Cardiac muscle cell (in vitro differentiated cells and primary cell): ENCODE measurements around the gene TEKT2. TPM values are rescaled to one million over a fixed set of nuclear protein-coding genes. Genes with fewer than 3 reads are reported as not detected.

ENCODE experiments used
- DNase-seq, 2 donors: peaks; one replicate each; pipeline versions ENCODE4 v3.0.0 to v3.0.0-alpha.2; 2010 to 2017; ENCODE audit warnings: low read depth in 1 of 2, low spot score in 1 of 2
- H3K27ac ChIP-seq: fragments of 200-600 bp; sonication (generic); 2 replicates; pipeline ENCODE4 v1.5.1; 2016
- H3K27me3 ChIP-seq: fragments of 200-600 bp; sonication (generic); 2 replicates; pipeline ENCODE4 v1.6.0; 2016; ENCODE audit warnings: control low read depth
- H3K36me3 ChIP-seq: fragments of 200-600 bp; sonication (generic); 2 replicates; pipeline ENCODE4 v1.5.1; 2016; ENCODE audit warnings: control low read depth
- H3K4me1 ChIP-seq: fragments of 200-600 bp; sonication (generic); 2 replicates; pipeline ENCODE4 v1.8.1; 2017; ENCODE audit warnings: low read depth, mild to moderate bottlenecking, mixed run types
- H3K4me3 ChIP-seq: fragments of 200-600 bp; sonication (generic); 2 replicates; pipeline ENCODE4 v1.5.1; 2016; ENCODE audit warnings: mild to moderate bottlenecking
- H3K9me3 ChIP-seq: fragments of 200-600 bp; sonication (generic); 2 replicates; pipeline ENCODE4 v1.5.1; 2017; ENCODE audit warnings: low read depth, mild to moderate bottlenecking, control low read depth
- polyA plus RNA-seq: library from polyadenylated mRNA; unstranded; fragments of >200 nt; fragmentation: Nextera tagmentation; extraction: Ambion mirVana; gene quantifications from 2 replicates; pipeline ENCODE4 v1.2.1, GENCODE V29; 2016
- total RNA-seq: library from RNA; depleted of rRNA; stranded (reverse); fragments of >200 nt; gene quantifications from 2 replicates; pipeline ENCODE4 v1.2.3, GENCODE V29; 2016
- TF ChIP-seq, protein P1 (sequence below): IDR thresholded peaks from 2 replicates; pipeline ENCODE4 v1.5.1; 2012; ENCODE audit warnings: low read depth, mild to moderate bottlenecking, low read length

TEKT2 gene
- total and polyA plus RNA-seq, 2 experiments from 2014 or later = 0.95 to 3.6 TPM

DNA sequence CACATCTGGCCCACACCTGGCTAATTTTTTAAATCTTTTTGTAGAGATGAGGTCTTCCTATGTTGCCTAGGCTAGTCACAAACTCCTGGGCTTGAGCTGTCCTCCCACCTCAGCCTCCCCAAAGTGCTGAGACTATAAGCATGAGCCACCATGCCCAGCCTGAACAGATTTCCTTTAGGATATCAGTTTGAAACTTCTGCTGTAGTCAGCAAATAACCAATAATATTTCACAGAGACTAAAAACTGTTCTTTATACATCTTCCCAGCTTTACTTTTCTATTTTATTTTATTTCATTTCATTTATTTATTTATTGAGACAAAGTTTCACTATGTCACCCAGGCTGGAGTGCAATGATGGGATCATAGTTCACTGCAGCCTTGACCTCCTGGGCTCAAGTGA lies 29.9 kb upstream of the TEKT2 start:
- TF ChIP-seq, protein P1, sequence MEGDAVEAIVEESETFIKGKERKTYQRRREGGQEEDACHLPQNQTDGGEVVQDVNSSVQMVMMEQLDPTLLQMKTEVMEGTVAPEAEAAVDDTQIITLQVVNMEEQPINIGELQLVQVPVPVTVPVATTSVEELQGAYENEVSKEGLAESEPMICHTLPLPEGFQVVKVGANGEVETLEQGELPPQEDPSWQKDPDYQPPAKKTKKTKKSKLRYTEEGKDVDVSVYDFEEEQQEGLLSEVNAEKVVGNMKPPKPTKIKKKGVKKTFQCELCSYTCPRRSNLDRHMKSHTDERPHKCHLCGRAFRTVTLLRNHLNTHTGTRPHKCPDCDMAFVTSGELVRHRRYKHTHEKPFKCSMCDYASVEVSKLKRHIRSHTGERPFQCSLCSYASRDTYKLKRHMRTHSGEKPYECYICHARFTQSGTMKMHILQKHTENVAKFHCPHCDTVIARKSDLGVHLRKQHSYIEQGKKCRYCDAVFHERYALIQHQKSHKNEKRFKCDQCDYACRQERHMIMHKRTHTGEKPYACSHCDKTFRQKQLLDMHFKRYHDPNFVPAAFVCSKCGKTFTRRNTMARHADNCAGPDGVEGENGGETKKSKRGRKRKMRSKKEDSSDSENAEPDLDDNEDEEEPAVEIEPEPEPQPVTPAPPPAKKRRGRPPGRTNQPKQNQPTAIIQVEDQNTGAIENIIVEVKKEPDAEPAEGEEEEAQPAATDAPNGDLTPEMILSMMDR = no peak
- Histone ChIP-seq H3K4me1 (no peaks in the 10 kb centered on the region), H3K27ac (no peak overlapping the region), H3K4me3 (no peak overlapping the region), H3K36me3 (peaks cover 14% of the 10 kb centered on the region), H3K9me3 (no peaks in the 10 kb centered on the region), H3K27me3 (no peaks in the 10 kb centered on the region)
- DNase-seq = no peak

DNA sequence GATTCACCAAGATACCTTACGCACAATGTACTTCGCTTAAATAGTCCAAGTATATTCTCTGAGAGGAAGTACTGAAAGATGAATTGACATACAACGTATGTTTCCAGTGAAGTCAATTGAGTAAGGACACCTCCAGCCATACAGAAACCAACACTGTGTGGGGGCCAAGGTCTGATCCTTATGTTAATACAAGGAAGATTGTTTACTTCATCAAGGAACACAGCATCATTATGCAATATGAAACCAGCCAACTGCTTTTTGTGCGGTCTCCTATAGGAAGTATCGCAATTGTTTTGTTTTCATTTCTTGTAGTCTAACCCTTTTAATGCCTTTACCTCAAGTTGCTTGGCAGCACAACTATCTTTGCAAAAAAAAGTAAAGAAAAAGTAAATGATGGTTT lies 28.2 kb upstream of the TEKT2 start:
- TF ChIP-seq, protein P1 = no peak
- H3K4me1 ChIP-seq = no peaks in the 10 kb centered on the region
- no peaks in the 10 kb centered on the region for H3K27me3 ChIP-seq
- H3K9me3 ChIP-seq = no peaks in the 10 kb centered on the region
- H3K27ac ChIP-seq = no peak overlapping the region
- DNase-seq = no peak
- H3K4me3 ChIP-seq = no peak overlapping the region
- peaks cover 14% of the 10 kb centered on the region for H3K36me3 ChIP-seq

DNA sequence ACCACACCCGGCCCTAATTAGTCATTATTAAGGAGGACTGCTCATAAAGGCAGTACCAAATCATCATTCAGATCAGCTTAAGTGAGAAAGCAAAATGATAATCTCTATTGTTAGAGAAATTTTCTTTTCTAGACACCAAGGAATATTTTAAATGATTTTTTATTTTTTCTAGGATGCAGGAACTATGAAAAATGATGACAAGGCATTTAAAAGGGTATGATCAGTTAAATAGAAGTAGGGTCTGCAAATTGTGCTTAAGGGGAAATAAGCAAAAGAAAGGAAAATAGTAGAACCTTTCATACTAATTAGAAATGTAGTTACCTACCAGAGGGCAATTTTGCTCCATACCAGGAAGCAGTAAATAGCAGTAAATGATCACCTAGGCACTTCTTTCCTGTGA lies 21.6 kb upstream of the TEKT2 start:
- TF ChIP-seq, protein P1 = no peak
- DNase-seq = no peak
- no peak overlapping the region for H3K27ac ChIP-seq

DNA sequence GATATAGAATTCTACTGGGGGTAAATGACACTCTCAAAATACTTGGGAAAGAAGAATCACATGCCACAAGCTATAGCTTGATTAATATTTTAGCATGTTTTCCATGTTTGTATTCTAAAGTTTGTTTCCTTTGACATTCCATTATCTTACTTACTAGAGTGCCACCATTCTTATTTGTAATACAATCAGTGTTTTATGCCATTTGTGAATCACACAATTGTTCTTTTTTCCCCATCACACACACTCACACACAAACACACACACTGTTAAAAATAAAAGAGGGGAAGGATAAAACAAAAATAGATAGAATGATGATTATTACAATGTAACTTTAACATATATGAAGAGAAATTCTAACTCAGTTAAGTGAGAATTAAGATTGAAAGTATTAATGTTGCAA lies 16.0 kb upstream of the TEKT2 start:
- H3K4me3 ChIP-seq = no peak overlapping the region
- no peak overlapping the region for H3K27ac ChIP-seq
- TF ChIP-seq, protein P1 = no peak
- no peak for DNase-seq
- no peaks in the 10 kb centered on the region for H3K27me3 ChIP-seq
- no peaks in the 10 kb centered on the region for H3K9me3 ChIP-seq
- no peaks in the 10 kb centered on the region for H3K36me3 ChIP-seq
- H3K4me1 ChIP-seq = no peaks in the 10 kb centered on the region

More for the DNA sequence above, 21.6 kb upstream of the TEKT2 start:
- H3K4me3 ChIP-seq = no peak overlapping the region
- no peaks in the 10 kb centered on the region for H3K4me1 ChIP-seq
- no peaks in the 10 kb centered on the region for H3K9me3 ChIP-seq
- no peaks in the 10 kb centered on the region for H3K27me3 ChIP-seq
- no peaks in the 10 kb centered on the region for H3K36me3 ChIP-seq

DNA sequence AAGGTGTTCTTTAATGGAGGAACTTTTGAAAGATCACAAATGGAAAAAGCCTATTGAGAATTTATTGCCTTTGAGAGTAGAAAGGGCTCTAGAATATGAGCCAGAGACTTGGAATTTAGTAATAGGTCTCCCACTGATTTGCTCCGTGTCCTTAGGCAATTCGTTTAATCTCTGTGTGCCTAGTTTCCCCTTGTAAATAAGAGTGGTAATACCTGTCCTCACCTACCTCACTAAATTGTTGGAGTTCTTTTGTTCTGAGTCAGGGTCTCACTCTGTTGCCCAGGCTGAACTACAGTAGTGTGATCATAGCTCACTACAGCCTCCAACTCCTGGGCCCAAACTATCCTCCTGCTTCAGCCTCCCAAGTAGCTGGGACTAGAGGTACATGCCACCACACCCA lies 15.0 kb upstream of the TEKT2 start:
- no peaks in the 10 kb centered on the region for H3K27me3 ChIP-seq
- no peak overlapping the region for H3K27ac ChIP-seq
- H3K4me1 ChIP-seq = no peaks in the 10 kb centered on the region
- TF ChIP-seq, protein P1 = no peak
- DNase-seq = no peak
- no peaks in the 10 kb centered on the region for H3K36me3 ChIP-seq
- no peak overlapping the region for H3K4me3 ChIP-seq
- no peaks in the 10 kb centered on the region for H3K9me3 ChIP-seq

DNA sequence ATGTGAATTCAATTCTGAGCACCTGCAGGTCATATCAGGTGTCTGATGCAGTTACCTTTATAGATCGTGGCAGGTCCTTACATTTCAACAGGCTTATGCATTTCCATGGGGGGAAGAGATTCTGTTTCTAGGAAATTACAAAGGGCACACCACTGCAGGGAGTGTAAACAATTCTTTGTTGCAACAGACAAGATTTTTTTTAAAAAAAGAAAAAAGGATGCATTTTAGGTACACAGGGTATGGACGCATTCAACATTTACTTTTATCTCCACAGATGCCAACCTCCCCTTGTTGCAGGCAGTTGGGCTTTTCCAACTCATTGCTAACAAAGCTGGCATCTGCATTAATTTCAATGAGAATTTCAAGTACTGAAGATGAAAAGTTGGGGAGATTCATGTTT lies 13.5 kb upstream of the TEKT2 start:
- H3K27ac ChIP-seq = no peak overlapping the region
- DNase-seq = no peak
- no peaks in the 10 kb centered on the region for H3K4me1 ChIP-seq
- no peaks in the 10 kb centered on the region for H3K36me3 ChIP-seq
- no peak overlapping the region for H3K4me3 ChIP-seq
- no peaks in the 10 kb centered on the region for H3K9me3 ChIP-seq
- no peaks in the 10 kb centered on the region for H3K27me3 ChIP-seq
- TF ChIP-seq, protein P1 = no peak
